HG03175 (cell line): Measurements from ENCODE around the gene AJM1.
"Not testable (repeated sequence)": the region's sequence is repeated elsewhere in the genome, so short reads cannot be mapped to it uniquely, and the experiment has no call there.

Experiments used
- ATAC-seq: cut with Tn5 transposase; IDR thresholded peaks from one replicate; pipeline ENCODE4 v1.9.1; 2021; ENCODE audit warnings: mild to moderate bottlenecking, moderate library complexity; ENCODE audit not compliant: unreplicated experiment

Gene AJM1

GRCh38 chr9:136842380-136842948 lies at the start of gene AJM1:
TSS of gene AJM1 (plus strand) at chr9:136842478. CDS start at chr9:136844415, 1,937 bp downstream.
- peak; percentile 79 for ATAC-seq

- ATAC-seq, result no peak
Measured at GRCh38 chr9:136793086-136793946, 49.0 kb upstream of the AJM1 start.

GRCh38 chr9:136794281-136794999 lies 47.8 kb upstream of the AJM1 start:
- no peak for ATAC-seq

- no peak for ATAC-seq
Measured at GRCh38 chr9:136795000-136795348, 47.3 kb upstream of the AJM1 start.

GRCh38 chr9:136796238-136796774 lies 46.0 kb upstream of the AJM1 start, which contains the start of gene CCDC183:
TSS of gene CCDC183 (plus strand) at chr9:136796338. CDS start at chr9:136796398, 60 bp downstream.
- no peak for ATAC-seq

- not testable (repeated sequence) for ATAC-seq
Measured at GRCh38 chr9:136796775-136797347, 45.4 kb upstream of the AJM1 start.

GRCh38 chr9:136798708-136799078 lies 43.6 kb upstream of the AJM1 start:
- no peak for ATAC-seq

GRCh38 chr9:136799079-136799853 lies 43.0 kb upstream of the AJM1 start:
- no peak for ATAC-seq

GRCh38 chr9:136799854-136800657 lies 42.2 kb upstream of the AJM1 start:
- ATAC-seq, result peak; percentile 51

GRCh38 chr9:136802321-136802720 lies 40.0 kb upstream of the AJM1 start:
- no peak for ATAC-seq

- not testable (repeated sequence) for ATAC-seq
Measured at GRCh38 chr9:136803009-136803550, 39.2 kb upstream of the AJM1 start.

- no peak for ATAC-seq
Measured at GRCh38 chr9:136803551-136804508, 38.4 kb upstream of the AJM1 start.

- no peak for ATAC-seq
Measured at GRCh38 chr9:136804509-136805206, 37.6 kb upstream of the AJM1 start.

GRCh38 chr9:136805207-136805740 lies 37.0 kb upstream of the AJM1 start:
- ATAC-seq, result no peak

- no peak for ATAC-seq
Measured at GRCh38 chr9:136806067-136806466, 36.2 kb upstream of the AJM1 start.

- ATAC-seq, result no peak
Measured at GRCh38 chr9:136806631-136807201, 35.6 kb upstream of the AJM1 start.
